HCT116 (cell line): Measurements from ENCODE around the gene SP110. TPM values are rescaled to one million over a fixed set of nuclear protein-coding genes. Genes with fewer than 3 reads are reported as not detected.

ENCODE experiments used
- ATAC-seq: fragments of 200-7000 bp; cut with Tn5 transposase; 2 replicates; pipeline ENCODE4 v1.9.1; 2020; ENCODE audit warnings: mild to moderate bottlenecking, moderate library complexity
- BruUV-seq: library from RNA; stranded (reverse); fragments of 400-500 nt; replicated peaks from 2 replicates; lab custom pipeline; 2021; lab: Mats Ljungman, UMichigan
- CTCF ChIA-PET: fragments of 300-600 bp; sonication (Branson Sonifier 250); formaldehyde crosslinking; loops from one replicate; lab custom pipeline; 2021; ENCODE audit warnings: antibody characterized with exemption; lab: Charles Lee
- POLR2A ChIA-PET: fragments of 300-600, 350-600 bp; sonication (Branson Sonifier 250); formaldehyde crosslinking; loops from one replicate; lab custom pipeline; 2021; ENCODE audit warnings: antibody characterized with exemption; lab: Charles Lee
- RAD21 ChIA-PET, 2 experiments: fragments of 300-600 bp; sonication (Branson Sonifier 250); formaldehyde crosslinking; loops; one replicate each; lab custom pipeline; 2023; ENCODE audit warnings: low total read pairs in 2 of 2; ENCODE audit not compliant: uncharacterized antibody in 2 of 2, unreplicated experiment in 2 of 2, low non-redundant PET in 1 of 2; lab: Charles Lee
- DNase-seq: peaks from one replicate; pipeline ENCODE4 v3.0.0-alpha.2; 2010; ENCODE audit warnings: low read depth, low spot score
- H2AFZ ChIP-seq: fragments of 200-600 bp; shearing (Covaris generic), sonication (generic); 2 replicates; pipeline ENCODE4 v1.6.1; 2017; ENCODE audit warnings: low read depth, mixed run types, mixed read lengths, antibody characterized with exemption, low read length; ENCODE audit not compliant: poor library complexity, severe bottlenecking
- H3K27ac ChIP-seq: 2 replicates; pipeline ENCODE4 v1.5.1; 2012; ENCODE audit warnings: low read depth, low read length
- H3K27me3 ChIP-seq: fragments of 200-600 bp; sonication (generic); 2 replicates; pipeline ENCODE4 v1.6.1; 2016; ENCODE audit warnings: mixed run types, low read length, mixed read lengths; ENCODE audit not compliant: insufficient read depth
- H3K36me3 ChIP-seq, 2 experiments: fragments of 200-500 bp in 1 of 2; fragments of 200-600 bp in 1 of 2; sonication (Bioruptor generic) in 1 of 2; sonication (generic) in 1 of 2; 2 replicates each; pipeline versions ENCODE4 v1.5.1 to v1.6.1; 2014 to 2016; ENCODE audit warnings: low read length in 2 of 2, inconsistent platforms in 1 of 2, mixed read lengths in 1 of 2, mixed run types in 1 of 2; ENCODE audit not compliant: insufficient read depth in 2 of 2, control insufficient read depth in 1 of 2
- H3K4me1 ChIP-seq, 2 experiments: fragments of 200-600 bp in 1 of 2; sonication (generic) in 1 of 2; 2 replicates each; pipeline versions ENCODE4 v1.5.1 to v1.6.1; 2012 to 2017; ENCODE audit warnings: low read length in 2 of 2, inconsistent platforms in 1 of 2, mild to moderate bottlenecking in 1 of 2, mixed read lengths in 1 of 2, mixed run types in 1 of 2, moderate library complexity in 1 of 2; ENCODE audit not compliant: insufficient read depth in 2 of 2, control insufficient read depth in 1 of 2
- H3K4me2 ChIP-seq: fragments of 200-600 bp; sonication (generic); 2 replicates; pipeline ENCODE4 v1.6.1; 2017; ENCODE audit warnings: mixed run types, low read length, mixed read lengths
- H3K4me3 ChIP-seq, 2 experiments: fragments of 200-600 bp in 1 of 2; sonication (generic) in 1 of 2; replicated peaks in 1 of 2; 2 replicates each; pipeline ENCODE4 v1.5.1; 2011 to 2016; ENCODE audit warnings: low read length in 2 of 2, control low read depth in 1 of 2, low read depth in 1 of 2, mild to moderate bottlenecking in 1 of 2, mixed read lengths in 1 of 2, mixed run types in 1 of 2
- H3K79me2 ChIP-seq: fragments of 200-600 bp; sonication (generic); 2 replicates; pipeline ENCODE4 v1.6.1; 2017; ENCODE audit warnings: mild to moderate bottlenecking, mixed run types, low read length, moderate library complexity, mixed read lengths; ENCODE audit not compliant: insufficient read depth
- H3K9ac ChIP-seq: fragments of 200-600 bp; sonication (generic); 2 replicates; pipeline ENCODE4 v1.6.1; 2016; ENCODE audit warnings: low read length, mixed read lengths
- H3K9me2 ChIP-seq: fragments of 200-600 bp; sonication (generic), shearing (Covaris generic); 2 replicates; pipeline ENCODE4 v1.6.1; 2017; ENCODE audit warnings: mixed run types, mild to moderate bottlenecking, moderate library complexity; ENCODE audit not compliant: insufficient read depth
- H3K9me3 ChIP-seq, 2 experiments: fragments of 200-500 bp in 1 of 2; fragments of 200-600 bp in 1 of 2; sonication (Bioruptor generic) in 1 of 2; sonication (generic) in 1 of 2; 2 replicates each; pipeline ENCODE4 v1.6.1; 2014 to 2017; ENCODE audit warnings: low read length in 2 of 2, mixed read lengths in 2 of 2, inconsistent platforms in 1 of 2, low read depth in 1 of 2, mild to moderate bottlenecking in 1 of 2, mixed run types in 1 of 2, moderate library complexity in 1 of 2; ENCODE audit not compliant: control insufficient read depth in 1 of 2, insufficient read depth in 1 of 2
- H4K20me1 ChIP-seq: fragments of 200-600 bp; sonication (generic), shearing (Covaris generic); 2 replicates; pipeline ENCODE4 v1.6.1; 2017; ENCODE audit warnings: mixed run types, mild to moderate bottlenecking, moderate library complexity; ENCODE audit not compliant: insufficient read depth
- CBX3 ChIP-seq: IDR thresholded peaks from 2 replicates; pipeline ENCODE4 v1.6.1; 2012; ENCODE audit warnings: low read depth
- EGR1 ChIP-seq: IDR thresholded peaks from 2 replicates; pipeline ENCODE4 v1.6.1; 2012; ENCODE audit warnings: low read depth
- ELF1 ChIP-seq: IDR thresholded peaks from 2 replicates; pipeline ENCODE4 v1.6.1; 2012; ENCODE audit warnings: low read depth, borderline replicate concordance
- EZH2 ChIP-seq: fragments of 200-600 bp; sonication (generic); IDR thresholded peaks from 2 replicates; pipeline ENCODE4 v1.6.1; 2017; ENCODE audit warnings: antibody characterized with exemption, mixed run types
- FOSL1 ChIP-seq: IDR thresholded peaks from 2 replicates; pipeline ENCODE4 v1.6.1; 2012; ENCODE audit warnings: low read depth
- JUND ChIP-seq: IDR thresholded peaks from 2 replicates; pipeline ENCODE4 v1.6.1; 2012
- POLR2A ChIP-seq: IDR thresholded peaks from 2 replicates; pipeline ENCODE4 v1.7.0; 2011; ENCODE audit warnings: borderline replicate concordance; ENCODE audit not compliant: insufficient read depth, insufficient read length; ENCODE audit errors: extremely low read depth
- POLR2AphosphoS5 ChIP-seq: IDR thresholded peaks from 2 replicates; pipeline ENCODE4 v1.6.1; 2011; ENCODE audit warnings: mild to moderate bottlenecking, low read depth, low read length, moderate library complexity
- SP1 ChIP-seq: IDR thresholded peaks from 2 replicates; pipeline ENCODE4 v1.6.1; 2012; ENCODE audit warnings: low read depth
- TCF7L2 ChIP-seq: IDR thresholded peaks from 2 replicates; pipeline ENCODE4 v1.7.0; 2011; ENCODE audit warnings: borderline replicate concordance, inconsistent platforms; ENCODE audit not compliant: insufficient read depth, insufficient read length; ENCODE audit errors: extremely low read depth
- YY1 ChIP-seq: IDR thresholded peaks from 2 replicates; pipeline ENCODE4 v1.6.1; 2011; ENCODE audit warnings: low read length, low read depth, moderate library complexity, mild to moderate bottlenecking; ENCODE audit not compliant: insufficient replicate concordance; ENCODE audit errors: extremely low read depth
- ZFX ChIP-seq: fragments of 450-650 bp; IDR thresholded peaks from 2 replicates; pipeline ENCODE4 v1.6.1; 2017
- ZNF274 ChIP-seq: fragments of 200-500 bp; sonication (Bioruptor generic); IDR thresholded peaks from 2 replicates; pipeline ENCODE4 v1.6.1; 2014; ENCODE audit warnings: mild to moderate bottlenecking, low read depth, low read length, inconsistent platforms
- intact Hi-C: fragments of 100-400 bp; cut with micrococcal nuclease; formaldehyde crosslinking; loops from 2 replicates; pipeline ENCODE4 v1.10.0; 2022
- total RNA-seq: library from RNA; stranded (reverse); gene quantifications from one replicate; pipeline ENCODE4 v1.2.1, GENCODE V29; 2021; ENCODE audit not compliant: unreplicated experiment
- TF ChIP-seq, protein P1 (sequence below): IDR thresholded peaks from 2 replicates; pipeline ENCODE4 v1.6.1; 2012
- TF ChIP-seq, protein P2 (sequence below): IDR thresholded peaks from 2 replicates; pipeline ENCODE4 v1.6.1; 2011; ENCODE audit warnings: mild to moderate bottlenecking, low read length, moderate library complexity; ENCODE audit not compliant: insufficient replicate concordance; ENCODE audit errors: extremely low read depth

The SP110 gene
- total RNA-seq, 1 experiment from 2014 or later = 8.5 TPM

GRCh38 chr2:230250231-230250630 lies 30.4 kb upstream of the SP110 start:
- no TSS peak for BruUV-seq
- TF ChIP-seq EGR1 (no peak), POLR2A (no peak), CBX3 (no peak), JUND (no peak), ELF1 (no peak), YY1 (no peak), FOSL1 (no peak), TCF7L2 (no peak), POLR2AphosphoS5 (no peak), SP1 (no peak)
- TF ChIP-seq, protein P1, sequence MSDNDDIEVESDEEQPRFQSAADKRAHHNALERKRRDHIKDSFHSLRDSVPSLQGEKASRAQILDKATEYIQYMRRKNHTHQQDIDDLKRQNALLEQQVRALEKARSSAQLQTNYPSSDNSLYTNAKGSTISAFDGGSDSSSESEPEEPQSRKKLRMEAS = no peak
- TF ChIP-seq, all 23 proteins: peak for 0
- POLR2A ChIA-PET = no interaction called here
- Histone ChIP-seq H3K36me3 (no peaks in the 10 kb centered on the region), H3K4me3 (no peak overlapping the region), H4K20me1 (no peaks in the 10 kb centered on the region), H3K4me1 (no peaks in the 10 kb centered on the region), H3K9me3 (no peaks in the 10 kb centered on the region), H3K27me3 (peaks cover 20% of the 10 kb centered on the region; the same call in 1 of the 2 replicates), H3K4me2 (no peak overlapping the region), H3K27ac (no peak overlapping the region), H3K9me2 (no peaks in the 10 kb centered on the region), H3K9ac (no peak overlapping the region), H3K79me2 (no peaks in the 10 kb centered on the region), H2AFZ (no peak overlapping the region)
- RAD21 ChIA-PET = no interaction called here
- no peak for ATAC-seq
- CTCF ChIA-PET = no interaction called here
- intact Hi-C loops = no loop called here
- no peak for DNase-seq

- Histone ChIP-seq H3K27me3 (peaks cover 13% of the 10 kb centered on the region), H3K9ac (no peak overlapping the region), H2AFZ (no peak overlapping the region), H3K36me3 (no peaks in the 10 kb centered on the region), H3K9me3 (no peaks in the 10 kb centered on the region), H3K4me1 (no peaks in the 10 kb centered on the region)
- RAD21 ChIA-PET = no interaction called here
- DNase-seq = no peak
- TF ChIP-seq, protein P2, sequence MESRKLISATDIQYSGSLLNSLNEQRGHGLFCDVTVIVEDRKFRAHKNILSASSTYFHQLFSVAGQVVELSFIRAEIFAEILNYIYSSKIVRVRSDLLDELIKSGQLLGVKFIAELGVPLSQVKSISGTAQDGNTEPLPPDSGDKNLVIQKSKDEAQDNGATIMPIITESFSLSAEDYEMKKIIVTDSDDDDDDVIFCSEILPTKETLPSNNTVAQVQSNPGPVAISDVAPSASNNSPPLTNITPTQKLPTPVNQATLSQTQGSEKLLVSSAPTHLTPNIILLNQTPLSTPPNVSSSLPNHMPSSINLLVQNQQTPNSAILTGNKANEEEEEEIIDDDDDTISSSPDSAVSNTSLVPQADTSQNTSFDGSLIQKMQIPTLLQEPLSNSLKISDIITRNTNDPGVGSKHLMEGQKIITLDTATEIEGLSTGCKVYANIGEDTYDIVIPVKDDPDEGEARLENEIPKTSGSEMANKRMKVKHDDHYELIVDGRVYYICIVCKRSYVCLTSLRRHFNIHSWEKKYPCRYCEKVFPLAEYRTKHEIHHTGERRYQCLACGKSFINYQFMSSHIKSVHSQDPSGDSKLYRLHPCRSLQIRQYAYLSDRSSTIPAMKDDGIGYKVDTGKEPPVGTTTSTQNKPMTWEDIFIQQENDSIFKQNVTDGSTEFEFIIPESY = no peak
- no peak for TF ChIP-seq POLR2AphosphoS5
- TF ChIP-seq ZFX = no peak
- TF ChIP-seq EZH2 = no peak
- no peak for TF ChIP-seq ZNF274
- TF ChIP-seq, protein P1 = no peak
- no peak for TF ChIP-seq CBX3
- TF ChIP-seq, all 23 proteins: peak for 0
- BruUV-seq = no TSS peak
- Histone ChIP-seq H3K4me2 (no peak overlapping the region), H3K79me2 (no peaks in the 10 kb centered on the region), H3K4me3 (no peak overlapping the region), H4K20me1 (no peaks in the 10 kb centered on the region), H3K9me2 (no peaks in the 10 kb centered on the region), H3K27ac (no peak overlapping the region)
- CTCF ChIA-PET = no interaction called here
- intact Hi-C loops = no loop called here
- POLR2A ChIA-PET = no interaction called here
- no peak for ATAC-seq
These were observed 26.4 kb upstream of the SP110 start for GRCh38 chr2:230246206-230246605.
